WTC11 (cell line): ENCODE data around the gene ATG7.

Experiments
- CBFB ChIP-seq: sonication (generic); formaldehyde crosslinking; IDR thresholded peaks from 2 replicates; pipeline ENCODE4 v1.8.1; 2022; ENCODE audit warnings: mild to moderate bottlenecking, low read depth, missing genetic modification reagents
- CTCF ChIP-seq: fragments of 200-600 bp; IDR thresholded peaks from 2 replicates; pipeline ENCODE4 v1.8.0; 2022; ENCODE audit warnings: antibody characterized with exemption
- SP1 ChIP-seq: sonication (generic); formaldehyde crosslinking; conservative IDR thresholded peaks from 2 replicates; pipeline ENCODE4 v1.8.1; 2022; ENCODE audit warnings: missing genetic modification reagents

- TF ChIP-seq SP1 (no peak), CBFB (CRISPR knock-in tag) (no peak), CTCF (no peak)
Observed at GRCh38 chr3:11329777-11330176, 57.6 kb downstream of the ATG7 start.
